GM18867 (cell line): Measurements from ENCODE around the gene CLK2.
"Not testable (repeated sequence)": the region's sequence is repeated elsewhere in the genome, so short reads cannot be mapped to it uniquely, and the experiment has no call there.

Experiments
- ATAC-seq: cut with Tn5 transposase; IDR thresholded peaks from one replicate; pipeline ENCODE4 v1.9.1; 2021; ENCODE audit warnings: mild to moderate bottlenecking, moderate library complexity; ENCODE audit not compliant: unreplicated experiment

CLK2 gene

DNA sequence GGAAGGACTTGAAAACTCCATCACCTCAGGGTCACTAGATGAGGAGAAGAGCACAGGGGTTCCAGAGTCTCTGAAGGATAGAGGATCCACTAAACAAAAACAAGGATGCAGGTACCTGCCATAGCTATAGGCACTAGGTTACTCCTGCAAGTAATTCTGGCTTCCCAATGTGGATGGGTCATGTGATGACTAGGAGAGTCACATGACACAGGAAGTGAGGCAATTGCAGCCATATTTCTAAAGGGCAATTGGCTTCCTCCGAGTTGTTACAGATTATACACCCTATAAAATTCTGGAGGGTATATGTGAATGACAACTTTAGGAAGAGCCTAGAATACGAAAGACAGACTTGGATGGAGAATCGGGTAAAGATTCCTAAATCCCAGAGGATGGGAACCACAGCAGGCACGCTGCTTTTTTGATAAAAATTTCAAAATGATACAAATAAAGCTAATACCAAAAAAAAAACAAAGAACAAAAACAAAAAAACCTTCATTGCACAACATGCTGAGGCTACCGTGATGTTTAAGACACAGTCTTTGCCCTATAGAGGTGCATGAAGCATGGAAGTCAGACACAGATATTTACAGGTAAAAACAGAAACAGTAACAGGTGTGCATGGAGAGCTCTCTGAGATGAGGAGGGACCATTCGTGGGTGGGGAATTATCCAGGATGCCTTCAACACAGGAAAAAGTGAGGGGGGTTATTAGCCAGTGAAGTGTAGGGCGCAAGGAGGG, 54.3 kb downstream of the CLK2 start:
- no peak for ATAC-seq

DNA sequence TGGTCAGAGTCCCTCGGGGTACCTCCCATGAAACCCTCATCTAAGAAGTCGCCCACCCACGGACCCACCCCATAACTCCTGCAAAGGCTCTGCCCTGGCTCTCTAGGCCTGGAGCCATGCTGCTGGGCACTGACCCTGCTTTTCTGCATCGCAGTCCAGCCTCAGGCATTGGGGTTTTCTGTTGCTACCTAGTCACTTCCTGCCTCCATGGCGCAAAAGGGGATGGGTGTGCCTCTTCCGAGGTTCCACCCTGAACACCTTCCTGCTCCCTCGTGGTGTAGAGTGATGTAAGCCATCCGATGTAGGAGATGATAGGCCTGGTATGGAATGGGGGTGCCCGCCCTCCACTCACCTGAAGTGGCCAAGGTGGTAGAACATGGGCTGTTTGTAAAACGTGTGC, 58.6 kb downstream of the CLK2 start:
- ATAC-seq, result not testable (repeated sequence)
